DND-41 (cell line): Measurements from ENCODE around the gene IFITM10.

Experiments used
- ATAC-seq: fragments of 200-7000 bp; cut with Tn5 transposase; 3 replicates; pipeline ENCODE4 v1.9.1; 2021; ENCODE audit warnings: low read depth; ENCODE audit not compliant: insufficient read depth
- DNase-seq: peaks from one replicate; pipeline ENCODE4 v3.0.0-alpha.2; 2020
- H2AFZ ChIP-seq: 2 replicates; pipeline ENCODE4 v1.6.0; 2012; ENCODE audit warnings: low read depth, low read length
- H3K27ac ChIP-seq: 2 replicates; pipeline ENCODE4 v1.5.1; 2012; ENCODE audit warnings: low read length, inconsistent platforms
- H3K27me3 ChIP-seq: fragments of 200-600 bp; sonication (generic); 2 replicates; pipeline ENCODE4 v1.6.0; 2012; ENCODE audit warnings: low read length, mild to moderate bottlenecking, inconsistent platforms; ENCODE audit not compliant: insufficient read depth, poor library complexity
- H3K36me3 ChIP-seq: 2 replicates; pipeline ENCODE4 v1.5.1; 2012; ENCODE audit warnings: low read length, inconsistent platforms; ENCODE audit not compliant: insufficient read depth
- H3K4me1 ChIP-seq: 2 replicates; pipeline ENCODE4 v1.5.1; 2012; ENCODE audit warnings: mild to moderate bottlenecking, low read length; ENCODE audit not compliant: insufficient read depth
- H3K4me2 ChIP-seq: 2 replicates; pipeline ENCODE4 v1.6.0; 2012; ENCODE audit warnings: mild to moderate bottlenecking, moderate library complexity, low read length, inconsistent platforms; ENCODE audit not compliant: insufficient read depth
- H3K4me3 ChIP-seq, 2 experiments: fragments of 200-600 bp in 1 of 2; shearing (Covaris generic) in 1 of 2; 2 replicates each; pipeline ENCODE4 v1.5.1; 2012 to 2016; ENCODE audit warnings: inconsistent platforms in 2 of 2, low read length in 2 of 2, mild to moderate bottlenecking in 2 of 2, low read depth in 1 of 2, moderate library complexity in 1 of 2
- H3K79me2 ChIP-seq: 2 replicates; pipeline ENCODE4 v1.6.0; 2012; ENCODE audit warnings: low read length, inconsistent platforms; ENCODE audit not compliant: insufficient read depth
- H3K9ac ChIP-seq: 2 replicates; pipeline ENCODE4 v1.6.0; 2012; ENCODE audit warnings: low read depth, mild to moderate bottlenecking, inconsistent platforms, low read length, moderate library complexity
- H3K9me3 ChIP-seq: 2 replicates; pipeline ENCODE4 v1.5.1; 2012; ENCODE audit warnings: low read length, moderate library complexity, mild to moderate bottlenecking, inconsistent platforms; ENCODE audit not compliant: insufficient read depth, severe bottlenecking
- H4K20me1 ChIP-seq: 2 replicates; pipeline ENCODE4 v1.6.0; 2012; ENCODE audit warnings: low read length; ENCODE audit not compliant: insufficient read depth
- EZH2 ChIP-seq: IDR thresholded peaks from 3 replicates; pipeline ENCODE4 v1.6.1; 2012; ENCODE audit warnings: borderline replicate concordance, low read depth, mild to moderate bottlenecking, moderate library complexity, low read length, inconsistent platforms; ENCODE audit not compliant: severe bottlenecking
- TF ChIP-seq, protein P1 (sequence below): IDR thresholded peaks from 2 replicates; pipeline ENCODE4 v1.5.1; 2012; ENCODE audit warnings: borderline replicate concordance, low read length, moderate library complexity, mild to moderate bottlenecking; ENCODE audit not compliant: poor library complexity, severe bottlenecking; ENCODE audit errors: extremely low read depth

Gene IFITM10

DNA sequence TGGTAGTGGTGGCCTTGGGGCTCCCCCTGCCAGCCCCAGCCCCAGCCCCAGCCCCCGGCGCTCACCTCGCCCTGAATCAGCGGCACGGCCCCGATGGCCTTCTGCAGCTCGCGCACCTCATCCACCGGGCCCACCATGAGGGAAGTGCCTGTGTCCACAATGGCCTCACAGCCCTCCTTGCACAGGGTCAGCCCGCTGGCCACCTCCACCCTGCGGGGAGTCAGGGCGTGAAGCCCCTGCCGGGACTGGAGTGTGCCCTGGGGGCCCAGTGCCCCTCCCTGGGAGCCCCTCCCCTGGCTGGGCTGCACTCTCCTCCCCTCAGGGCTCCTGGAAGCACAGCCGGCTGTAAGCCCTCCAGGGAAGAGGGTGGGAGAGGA lies 3.5 kb upstream of the IFITM10 start:
- no peak for DNase-seq
- Histone ChIP-seq H3K36me3 (peaks cover 69% of the 10 kb centered on the region), H3K4me3 (no peak overlapping the region), H3K9me3 (no peaks in the 10 kb centered on the region), H3K4me2 (no peak overlapping the region), H3K4me1 (peaks cover 24% of the 10 kb centered on the region), H4K20me1 (peaks cover 39% of the 10 kb centered on the region), H3K79me2 (0 out of 2 replicates have a peak, but pooled peaks cover 9% of the 10 kb centered on the region), H2AFZ (no peak overlapping the region), H3K27ac (no peak overlapping the region), H3K27me3 (no peaks in the 10 kb centered on the region), H3K9ac (no peak overlapping the region)
- ATAC-seq, result no peak
- TF ChIP-seq, protein P1, sequence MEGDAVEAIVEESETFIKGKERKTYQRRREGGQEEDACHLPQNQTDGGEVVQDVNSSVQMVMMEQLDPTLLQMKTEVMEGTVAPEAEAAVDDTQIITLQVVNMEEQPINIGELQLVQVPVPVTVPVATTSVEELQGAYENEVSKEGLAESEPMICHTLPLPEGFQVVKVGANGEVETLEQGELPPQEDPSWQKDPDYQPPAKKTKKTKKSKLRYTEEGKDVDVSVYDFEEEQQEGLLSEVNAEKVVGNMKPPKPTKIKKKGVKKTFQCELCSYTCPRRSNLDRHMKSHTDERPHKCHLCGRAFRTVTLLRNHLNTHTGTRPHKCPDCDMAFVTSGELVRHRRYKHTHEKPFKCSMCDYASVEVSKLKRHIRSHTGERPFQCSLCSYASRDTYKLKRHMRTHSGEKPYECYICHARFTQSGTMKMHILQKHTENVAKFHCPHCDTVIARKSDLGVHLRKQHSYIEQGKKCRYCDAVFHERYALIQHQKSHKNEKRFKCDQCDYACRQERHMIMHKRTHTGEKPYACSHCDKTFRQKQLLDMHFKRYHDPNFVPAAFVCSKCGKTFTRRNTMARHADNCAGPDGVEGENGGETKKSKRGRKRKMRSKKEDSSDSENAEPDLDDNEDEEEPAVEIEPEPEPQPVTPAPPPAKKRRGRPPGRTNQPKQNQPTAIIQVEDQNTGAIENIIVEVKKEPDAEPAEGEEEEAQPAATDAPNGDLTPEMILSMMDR, result no peak
- TF ChIP-seq EZH2, result no peak

DNA sequence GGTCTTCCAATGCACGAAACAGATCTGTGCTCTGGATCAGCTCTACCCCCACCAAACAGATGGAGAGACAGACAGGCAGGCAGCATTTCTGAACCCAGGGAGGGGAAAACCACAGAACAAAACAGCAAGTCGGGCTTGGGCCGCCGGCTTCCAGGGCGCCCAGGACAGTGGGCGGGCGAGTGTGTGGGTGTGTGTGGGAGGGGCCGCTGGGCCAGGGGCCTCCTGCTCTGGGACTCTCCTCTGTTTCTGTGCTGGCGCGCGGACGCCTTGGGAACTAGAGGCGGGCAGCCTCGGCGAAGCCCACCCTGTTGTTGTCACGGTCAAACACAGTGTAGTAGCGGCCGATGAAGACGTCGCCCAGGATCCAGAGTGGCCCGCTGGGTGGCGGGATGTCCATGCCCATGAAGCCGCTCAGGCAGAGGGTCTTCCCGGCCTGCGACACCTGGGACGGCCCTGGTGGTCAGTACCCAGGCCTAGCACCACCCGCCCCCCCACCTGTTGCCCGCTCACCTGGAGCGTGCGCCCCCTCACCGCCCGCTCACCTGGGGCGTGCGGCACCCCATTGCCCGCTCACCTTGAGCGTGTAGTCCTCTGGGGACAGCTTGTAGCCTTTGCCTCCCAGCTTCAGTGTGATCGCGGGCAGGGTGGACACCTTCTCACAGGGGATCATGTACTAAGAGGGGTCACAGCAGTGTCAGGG lies 3.0 kb upstream of the IFITM10 start:
- TF ChIP-seq, protein P1, result no peak
- TF ChIP-seq EZH2, result no peak
- Histone ChIP-seq H3K9me3 (no peaks in the 10 kb centered on the region), H3K27me3 (no peaks in the 10 kb centered on the region), H3K36me3 (peaks cover 64% of the 10 kb centered on the region), H3K4me3 (no peak overlapping the region), H3K4me1 (peaks cover 19% of the 10 kb centered on the region), H3K9ac (no peak overlapping the region), H3K27ac (no peak overlapping the region), H4K20me1 (peaks cover 33% of the 10 kb centered on the region), H3K4me2 (no peak overlapping the region), H2AFZ (no peak overlapping the region), H3K79me2 (0 out of 2 replicates have a peak, but pooled peaks cover 9% of the 10 kb centered on the region)
- no peak for ATAC-seq
- no peak for DNase-seq

GRCh38 chr11:1752907-1753228 lies 2.5 kb upstream of the IFITM10 start:
- H3K4me3 ChIP-seq, result no peak overlapping the region
- H3K27ac ChIP-seq, result no peak overlapping the region
- H3K27me3 ChIP-seq, result no peaks in the 10 kb centered on the region
- no peak for TF ChIP-seq EZH2
- TF ChIP-seq, protein P1, result no peak
- peaks cover 28% of the 10 kb centered on the region for H4K20me1 ChIP-seq
- no peak overlapping the region for H3K9ac ChIP-seq
- H3K79me2 ChIP-seq, result 0 out of 2 replicates have a peak, but pooled peaks cover 9% of the 10 kb centered on the region
- peaks cover 13% of the 10 kb centered on the region for H3K4me1 ChIP-seq
- peaks cover 60% of the 10 kb centered on the region for H3K36me3 ChIP-seq
- DNase-seq (no peak), ATAC-seq (no peak)
- H2AFZ ChIP-seq, result no peak overlapping the region
- no peaks in the 10 kb centered on the region for H3K9me3 ChIP-seq
- no peak overlapping the region for H3K4me2 ChIP-seq
